ENCODE data around the gene BZW2. TPM values are rescaled to one million over a fixed set of nuclear protein-coding genes. Genes with fewer than 3 reads are reported as not detected.

The BZW2 gene
- total RNA-seq, 1 donor from 2014 or later: 89.8 TPM

GRCh38 chr7:16668049-16668858 lies 22.3 kb downstream of the BZW2 start:
- Mint-ChIP-seq H3K4me1 (ENCODE audit: unreplicated experiment) (peaks cover 18% of the 10 kb centered on the region), H3K27me3 (no peaks in the 10 kb centered on the region), H3K36me3 (peaks cover 64% of the 10 kb centered on the region), H3K9me3 (peaks cover 13% of the 10 kb centered on the region), H3K4me3 (peak overlapping the region; percentile 40), H3K27ac (peak overlapping the region; percentile 91)
- TF ChIP-seq CTCF (conservative IDR thresholded peaks at IDR 0.05): no peak
- DNase-seq (ENCODE audit: extremely low spot score, unreplicated experiment): no peak

GRCh38 chr7:16668978-16669377 lies 23.0 kb downstream of the BZW2 start:
- H3K4me3 Mint-ChIP-seq: no peak overlapping the region
- H3K27ac Mint-ChIP-seq: peak overlapping the region; percentile 91
- no peaks in the 10 kb centered on the region for H3K27me3 Mint-ChIP-seq

GRCh38 chr7:16669581-16669980 lies 23.6 kb downstream of the BZW2 start:
- H3K4me1 Mint-ChIP-seq (ENCODE audit: unreplicated experiment): peaks cover 18% of the 10 kb centered on the region
- TF ChIP-seq CTCF (conservative IDR thresholded peaks at IDR 0.05): no peak
- no peak overlapping the region for H3K27ac Mint-ChIP-seq
- no peak for DNase-seq (ENCODE audit: extremely low spot score, unreplicated experiment)
- no peaks in the 10 kb centered on the region for H3K27me3 Mint-ChIP-seq
- peaks cover 58% of the 10 kb centered on the region for H3K36me3 Mint-ChIP-seq
- peaks cover 13% of the 10 kb centered on the region for H3K9me3 Mint-ChIP-seq
- no peak overlapping the region for H3K4me3 Mint-ChIP-seq

More at GRCh38 chr7:16668978-16669377, 23.0 kb downstream of the BZW2 start:
- peaks cover 13% of the 10 kb centered on the region for H3K9me3 Mint-ChIP-seq
- DNase-seq (ENCODE audit: extremely low spot score, unreplicated experiment): no peak
- H3K36me3 Mint-ChIP-seq: peaks cover 64% of the 10 kb centered on the region
- no peak for TF ChIP-seq CTCF (conservative IDR thresholded peaks at IDR 0.05)
- H3K4me1 Mint-ChIP-seq (ENCODE audit: unreplicated experiment): peaks cover 18% of the 10 kb centered on the region

GRCh38 chr7:16670021-16670420 lies 24.0 kb downstream of the BZW2 start:
- Mint-ChIP-seq H3K9me3 (peaks cover 13% of the 10 kb centered on the region), H3K27me3 (no peaks in the 10 kb centered on the region), H3K4me1 (ENCODE audit: unreplicated experiment) (peaks cover 18% of the 10 kb centered on the region), H3K36me3 (peaks cover 59% of the 10 kb centered on the region), H3K27ac (no peak overlapping the region), H3K4me3 (no peak overlapping the region)
- TF ChIP-seq CTCF (conservative IDR thresholded peaks at IDR 0.05): no peak
- no peak for DNase-seq (ENCODE audit: extremely low spot score, unreplicated experiment)

GRCh38 chr7:16670731-16671344 lies 24.9 kb downstream of the BZW2 start:
- Mint-ChIP-seq H3K9me3 (peaks cover 10% of the 10 kb centered on the region), H3K27ac (no peak overlapping the region), H3K36me3 (peaks cover 58% of the 10 kb centered on the region), H3K4me3 (no peak overlapping the region), H3K4me1 (ENCODE audit: unreplicated experiment) (peaks cover 18% of the 10 kb centered on the region), H3K27me3 (no peaks in the 10 kb centered on the region)
- DNase-seq (ENCODE audit: extremely low spot score, unreplicated experiment): no peak
- no peak for TF ChIP-seq CTCF (conservative IDR thresholded peaks at IDR 0.05)
